Left kidney (tissue), 2 donors: ENCODE measurements around the gene WNT8B. TPM values are rescaled to one million over a fixed set of nuclear protein-coding genes. Genes with fewer than 3 reads are reported as not detected.

Source experiments
- DNase-seq: peaks from one replicate; pipeline ENCODE4 v3.0.0-alpha.2; 2013
- polyA plus RNA-seq: library from polyadenylated mRNA; unstranded; fragments of 120-200 nt; gene quantifications from one replicate; pipeline ENCODE4 v1.2.1, GENCODE V29; 2013; ENCODE audit not compliant: insufficient read length

Gene WNT8B
- polyA plus RNA-seq, 1 donor, result 0.85 TPM

DNA sequence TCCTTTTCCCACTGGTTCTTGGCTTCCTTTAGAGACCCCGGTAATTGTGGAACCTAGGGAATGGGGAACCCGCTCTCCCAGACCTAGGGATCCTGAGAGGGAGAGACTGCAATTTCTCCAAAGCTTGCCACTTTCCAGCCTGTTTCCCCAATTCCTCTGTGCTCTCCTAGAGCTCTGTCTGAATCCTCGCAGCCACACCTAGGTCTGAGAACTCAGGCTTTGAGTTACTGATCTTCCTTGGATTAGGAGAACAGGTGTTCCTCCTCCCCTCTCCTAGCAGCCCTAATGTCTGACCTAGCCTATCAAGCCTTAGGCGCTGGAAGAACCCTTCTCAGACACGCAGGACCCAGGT is 20.0 kb downstream of the WNT8B start:
- no peak for DNase-seq

DNA sequence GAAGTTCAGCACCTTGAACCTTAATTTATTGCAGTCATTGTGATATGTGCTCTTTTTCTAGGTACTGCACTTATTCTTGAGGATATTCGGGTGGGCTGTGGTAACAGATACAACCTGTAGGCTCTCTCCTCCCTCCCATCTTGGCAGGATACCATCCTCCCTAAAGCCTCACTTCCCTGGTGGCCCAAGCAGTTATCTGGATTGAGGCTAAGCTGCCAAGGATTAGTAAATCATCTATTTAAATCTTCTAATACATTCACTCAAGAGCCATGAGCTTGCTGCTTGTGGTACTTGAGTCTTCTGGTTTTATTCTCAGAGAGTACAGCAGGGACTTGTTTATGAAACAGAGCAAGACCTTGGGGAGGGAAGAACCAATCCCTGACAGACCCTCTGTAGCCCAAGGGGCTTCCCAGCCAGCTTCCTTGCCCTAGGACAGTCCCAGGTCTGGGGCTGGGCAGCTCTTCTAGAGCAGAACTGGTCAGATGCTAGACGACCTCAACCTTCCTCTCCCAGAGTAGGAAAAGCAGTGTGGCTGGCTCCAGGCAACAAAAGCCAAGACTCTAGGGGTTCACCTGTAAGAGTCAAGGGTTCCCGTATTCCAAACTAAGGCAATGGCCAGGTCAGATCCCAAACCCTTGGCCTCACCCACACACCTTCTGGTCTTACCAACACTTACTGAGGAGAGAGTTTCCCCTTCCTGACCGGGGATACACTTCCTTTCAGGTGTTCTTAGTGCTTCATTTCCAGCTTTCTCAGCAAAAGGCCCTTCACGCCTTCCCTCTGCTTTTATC is 21.3 kb downstream of the WNT8B start:
- DNase-seq, result no peak

DNA sequence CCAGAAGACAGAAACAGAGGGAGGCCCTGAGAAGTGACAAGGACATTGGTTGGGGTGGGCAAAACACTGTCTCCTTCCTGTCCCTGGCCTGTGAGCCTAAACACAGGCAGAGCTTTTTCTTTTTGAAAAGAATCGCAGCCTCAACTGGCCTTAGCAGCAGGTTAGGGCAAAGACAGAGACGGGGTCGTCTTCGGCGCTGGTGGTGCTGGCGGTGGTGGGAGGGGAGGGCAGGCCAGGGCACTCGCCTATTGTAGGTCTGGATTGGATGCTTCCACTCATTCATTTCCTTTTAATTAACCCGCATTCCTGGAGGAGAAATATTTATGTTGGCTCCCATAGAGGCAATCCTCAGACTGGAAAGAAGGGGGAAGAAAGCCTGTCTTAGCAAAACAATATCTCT is 22.6 kb downstream of the WNT8B start:
- no peak for DNase-seq

DNA sequence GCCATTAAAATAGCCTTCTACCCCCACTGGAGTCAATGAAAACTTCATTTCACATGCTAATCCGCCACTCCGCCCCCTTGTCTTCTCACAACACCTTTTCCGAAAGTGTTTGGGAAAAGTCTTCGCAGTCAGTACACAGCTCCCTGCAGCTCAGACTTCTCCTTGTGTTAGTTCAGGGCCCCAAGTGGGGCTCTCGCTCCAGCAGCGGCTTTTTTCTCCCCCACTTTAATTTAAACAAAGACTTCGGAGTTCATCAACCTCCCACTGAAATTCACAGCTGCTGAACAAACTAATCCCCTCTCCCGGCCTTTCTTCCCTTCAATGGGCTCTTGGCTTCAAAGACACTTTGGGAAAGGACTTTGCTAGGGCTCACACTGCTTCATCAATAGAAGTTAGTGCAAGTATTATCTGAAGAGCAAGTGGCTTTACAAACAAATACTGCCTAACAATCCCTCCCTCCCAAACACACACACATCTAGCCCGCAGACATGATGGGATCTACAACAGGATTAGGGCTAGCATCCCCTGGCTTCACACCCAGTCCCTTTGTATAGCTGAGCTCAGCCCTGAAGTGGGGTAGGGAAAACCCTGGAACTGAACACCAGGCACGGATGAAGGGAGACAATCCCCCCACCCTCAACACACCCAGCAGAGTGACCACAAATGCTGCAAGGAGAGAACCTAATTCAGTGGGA is 23.1 kb downstream of the WNT8B start:
- DNase-seq, result no peak

DNA sequence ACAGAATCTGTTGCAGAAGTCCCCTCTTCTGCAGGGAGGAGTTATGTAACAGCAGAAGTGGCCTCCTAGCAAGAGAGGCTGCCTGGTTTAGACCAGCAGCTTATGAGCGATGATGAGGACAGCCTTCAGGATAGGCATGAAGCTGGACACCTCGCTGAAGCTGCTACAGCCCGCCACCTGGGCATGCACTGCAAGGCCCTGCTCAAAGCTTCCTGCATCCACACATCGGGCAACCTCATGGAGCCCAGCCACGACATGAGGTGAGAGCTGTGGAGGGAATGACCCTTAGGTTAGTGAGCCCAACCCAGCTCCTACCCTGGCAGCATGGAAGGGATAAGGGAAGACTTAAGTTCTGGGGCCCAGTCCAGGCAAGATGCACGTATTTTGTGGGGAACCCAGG is 24.7 kb downstream of the WNT8B start:
- DNase-seq, result no peak

DNA sequence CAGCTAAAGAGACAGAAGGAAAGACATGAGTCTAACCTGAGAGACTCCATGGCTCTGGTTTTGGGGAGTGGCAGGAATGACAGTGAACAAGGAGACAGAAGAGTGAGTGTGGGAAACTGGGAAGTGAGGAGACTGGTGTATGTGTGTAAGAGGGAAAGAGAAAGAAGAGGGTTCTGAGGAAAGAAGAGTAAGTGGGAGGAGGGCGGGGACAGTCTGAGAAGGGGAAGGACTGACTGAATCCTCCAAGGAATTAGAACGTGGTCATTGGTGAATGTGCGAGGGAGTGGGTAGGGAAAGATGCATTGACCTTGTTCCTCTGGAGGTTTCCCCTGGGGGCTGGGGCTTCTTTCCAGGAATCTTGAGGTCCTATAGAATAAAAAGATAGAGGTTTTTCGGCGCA is 26.6 kb downstream of the WNT8B start:
- no peak for DNase-seq

DNA sequence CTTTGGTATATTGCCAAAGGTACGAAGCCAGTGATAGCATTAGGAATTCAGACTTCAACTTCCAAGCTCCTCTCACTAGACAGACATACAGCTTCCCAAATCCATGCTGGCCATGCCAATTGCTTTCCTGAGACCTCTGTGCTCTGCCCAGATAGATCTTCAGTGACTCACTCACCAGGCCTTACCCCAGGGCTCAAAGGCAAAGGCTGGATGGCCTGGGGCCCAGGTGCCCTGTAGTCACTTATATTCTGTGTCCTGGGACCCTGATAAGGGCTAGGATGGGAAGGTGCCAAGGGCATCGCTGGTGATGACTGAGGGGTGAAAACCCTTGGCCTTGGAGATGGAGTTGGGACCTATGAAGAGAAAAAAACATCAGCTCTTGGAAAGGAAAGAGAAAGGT is 27.7 kb downstream of the WNT8B start:
- no peak for DNase-seq

DNA sequence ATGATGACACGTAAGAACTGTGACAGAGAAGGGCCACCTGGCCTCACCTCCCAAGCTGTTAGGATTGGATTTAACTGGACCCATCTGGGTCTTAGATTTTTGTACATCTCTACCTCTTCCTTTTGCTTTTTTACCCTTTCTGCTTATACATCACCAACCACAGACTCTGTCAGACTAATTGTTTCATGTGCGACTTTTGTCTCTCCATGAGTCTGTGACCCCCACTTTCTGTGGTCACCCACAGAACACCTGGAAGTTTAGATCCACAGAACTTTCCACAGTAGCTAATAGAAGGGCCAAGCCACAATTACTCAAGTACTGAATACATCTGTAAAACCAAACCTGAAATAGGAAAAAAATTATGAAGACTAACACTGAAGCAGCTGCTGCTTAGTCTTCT is 33.8 kb downstream of the WNT8B start:
- DNase-seq, result no peak

DNA sequence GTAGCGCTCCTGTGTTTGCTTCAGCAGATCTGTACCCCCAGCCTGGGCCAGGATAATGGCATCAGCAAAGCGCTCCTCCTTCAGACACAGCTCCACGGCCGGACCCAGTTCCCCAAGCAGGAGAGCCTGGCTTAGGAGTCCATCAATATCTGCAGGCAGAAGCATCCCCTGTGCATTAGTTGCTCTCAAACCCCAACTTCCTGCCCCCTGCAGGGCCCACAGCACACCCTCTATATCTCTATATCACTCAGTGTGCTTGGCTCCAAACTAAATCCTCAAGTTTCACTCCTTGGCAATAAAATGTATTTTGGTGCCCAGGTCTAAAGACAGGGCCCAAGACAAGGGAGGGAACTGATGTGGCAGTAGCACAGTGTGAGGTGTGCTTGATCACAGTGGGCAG is 35.2 kb downstream of the WNT8B start:
- DNase-seq, result no peak

DNA sequence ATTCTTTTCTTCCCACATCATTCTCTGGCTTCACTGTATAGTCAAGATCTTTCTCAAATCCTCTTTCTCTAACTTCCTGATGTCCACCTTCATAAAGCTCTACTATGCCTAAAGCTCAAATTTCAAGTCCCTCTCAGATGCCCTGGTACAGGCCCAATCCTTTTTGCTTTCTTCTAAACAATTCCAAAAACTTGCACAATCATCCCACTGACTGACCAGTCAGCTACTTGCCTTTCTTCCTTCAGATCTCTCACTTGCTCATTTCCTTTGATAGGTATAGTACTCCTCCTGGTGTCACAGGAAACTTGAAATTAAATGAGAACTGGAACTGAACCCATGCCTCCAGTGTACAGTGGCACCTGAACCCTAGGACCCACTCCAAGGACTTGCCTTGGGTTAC is 38.6 kb downstream of the WNT8B start:
- no peak for DNase-seq

DNA sequence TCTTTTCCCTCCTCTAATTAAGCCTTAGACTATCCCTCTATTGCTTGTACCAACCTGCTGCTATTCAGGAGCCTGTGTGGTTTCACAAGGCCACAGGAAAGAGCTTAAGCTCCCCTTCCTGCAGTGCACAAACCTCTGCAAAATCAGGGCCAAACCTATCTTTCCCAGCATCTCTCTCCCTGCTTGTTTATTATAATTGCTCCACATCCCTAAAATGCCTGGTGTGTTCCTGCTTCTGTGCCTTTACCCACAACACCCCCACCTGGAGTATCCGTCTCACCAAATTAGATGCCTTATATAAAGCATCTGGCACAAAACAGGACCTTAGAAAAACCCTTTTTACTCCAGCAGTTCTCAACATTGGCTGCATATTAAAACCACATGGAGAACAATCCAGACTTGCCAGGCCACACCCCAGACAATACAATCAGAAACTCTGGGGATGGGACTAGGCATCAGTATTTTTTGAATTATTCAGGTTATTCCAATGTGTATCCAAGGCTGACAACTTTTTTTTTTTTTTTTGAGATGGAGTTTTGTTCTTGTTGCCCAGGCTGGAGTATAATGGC is 40.2 kb downstream of the WNT8B start:
- no peak for DNase-seq

DNA sequence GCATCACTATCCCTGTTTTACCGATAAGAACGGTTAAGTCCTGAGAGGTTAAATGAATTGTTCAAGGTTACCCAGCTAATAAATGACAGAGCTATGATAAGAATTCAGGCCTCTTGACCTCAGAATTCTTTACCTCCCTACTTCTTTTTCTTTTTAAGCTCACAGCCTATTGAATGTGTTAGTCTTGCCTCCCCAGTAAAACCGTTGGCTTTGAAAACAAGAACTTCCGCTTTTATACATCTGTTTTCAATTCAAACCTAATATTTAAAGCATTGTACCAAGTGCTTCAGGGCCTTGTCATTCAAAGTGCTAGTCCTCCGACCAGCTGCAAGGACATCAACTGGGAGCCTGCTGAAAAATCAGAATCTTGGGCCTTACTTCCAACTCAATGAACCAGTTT is 41.3 kb downstream of the WNT8B start:
- no peak for DNase-seq

DNA sequence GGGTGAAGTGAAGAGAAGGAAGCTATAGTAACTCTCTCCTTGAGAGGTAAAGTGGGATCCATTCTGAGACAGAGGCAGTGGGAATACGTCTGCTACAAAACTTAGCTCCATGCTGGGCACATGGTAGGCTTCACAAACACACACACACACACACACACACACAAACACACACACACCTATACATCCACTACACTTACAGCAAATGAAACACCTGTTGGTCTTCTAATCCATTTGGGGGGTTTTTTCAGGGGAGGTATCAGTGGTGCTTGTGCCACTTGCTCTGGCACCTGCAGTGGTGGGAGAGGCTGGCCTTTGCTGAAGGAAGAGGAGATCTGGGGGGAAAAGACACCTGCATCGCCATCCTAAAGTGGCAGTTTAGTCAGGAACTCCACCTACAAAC is 42.4 kb downstream of the WNT8B start:
- DNase-seq, result no peak

DNA sequence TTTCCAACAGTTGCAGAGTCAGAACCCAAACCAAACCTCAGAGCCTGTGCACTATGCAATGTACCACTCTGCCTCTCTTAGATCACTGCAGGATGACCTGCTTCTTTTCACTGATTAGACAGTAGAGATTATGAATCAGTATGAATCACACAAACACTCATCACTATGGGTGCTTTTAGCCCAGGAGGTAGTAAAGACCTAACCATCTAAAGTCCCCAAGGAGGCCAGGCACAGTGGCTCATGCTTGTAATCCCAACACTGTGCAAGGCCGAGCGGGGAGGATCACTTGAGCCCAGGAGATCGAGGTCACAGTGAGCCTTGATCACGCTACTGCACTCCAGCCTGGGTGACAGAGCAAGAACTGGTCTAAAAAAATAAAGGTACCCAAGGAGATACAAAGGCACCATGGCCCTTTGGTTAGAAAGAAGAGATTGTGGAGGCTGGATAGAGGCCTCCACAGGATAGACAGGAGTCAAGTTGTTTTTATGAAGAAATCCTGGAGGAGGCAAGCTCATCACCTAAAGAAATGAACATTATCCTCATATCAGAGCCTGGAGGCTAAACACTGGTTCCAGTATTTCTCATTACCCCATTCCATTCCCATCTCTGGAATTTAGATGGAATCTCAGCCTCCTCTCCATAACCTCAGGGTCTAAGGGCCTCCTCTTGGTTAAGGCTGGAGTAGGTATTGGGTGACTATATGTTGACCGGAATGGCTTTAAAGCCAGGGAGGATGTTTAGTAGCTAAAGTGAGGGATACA is 44.0 kb downstream of the WNT8B start:
- DNase-seq, result no peak

DNA sequence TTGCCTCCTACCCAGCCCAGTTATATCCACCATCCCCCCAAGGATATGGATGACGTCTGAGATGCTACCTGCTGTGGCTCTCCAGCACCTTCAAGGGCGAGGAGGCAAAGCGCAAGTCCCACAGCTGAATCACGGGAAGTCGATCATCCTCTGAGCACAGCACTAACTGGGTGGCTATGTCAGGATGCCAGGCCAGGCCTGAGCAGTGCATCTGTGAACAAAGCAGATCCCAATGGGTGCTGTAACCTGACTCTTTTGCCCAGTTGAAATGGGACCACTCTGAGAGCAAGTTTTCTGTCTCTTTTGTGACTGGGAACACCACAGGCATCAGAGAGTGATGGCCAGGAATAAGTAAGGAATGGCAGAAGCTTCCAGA is 44.5 kb downstream of the WNT8B start:
- no peak for DNase-seq

DNA sequence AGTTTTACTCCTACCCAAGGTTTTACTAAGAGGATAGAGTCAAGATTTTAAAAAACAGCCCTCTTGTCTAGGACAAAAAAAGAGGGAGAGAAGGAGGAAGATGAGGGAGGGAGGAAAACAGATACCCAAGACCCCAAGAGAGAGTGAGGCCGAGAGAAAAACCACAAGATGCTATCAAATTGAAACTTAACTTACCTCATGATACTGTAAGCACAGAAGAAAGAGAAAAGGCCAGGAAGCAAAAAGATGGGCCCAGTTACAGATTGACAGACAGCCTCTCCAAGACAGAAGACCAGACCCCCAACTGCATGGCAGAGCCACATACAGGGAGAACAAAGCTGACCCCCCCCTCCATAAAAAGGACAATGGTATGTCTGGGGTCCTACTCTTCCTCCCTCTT is 45.5 kb downstream of the WNT8B start:
- DNase-seq, result no peak

DNA sequence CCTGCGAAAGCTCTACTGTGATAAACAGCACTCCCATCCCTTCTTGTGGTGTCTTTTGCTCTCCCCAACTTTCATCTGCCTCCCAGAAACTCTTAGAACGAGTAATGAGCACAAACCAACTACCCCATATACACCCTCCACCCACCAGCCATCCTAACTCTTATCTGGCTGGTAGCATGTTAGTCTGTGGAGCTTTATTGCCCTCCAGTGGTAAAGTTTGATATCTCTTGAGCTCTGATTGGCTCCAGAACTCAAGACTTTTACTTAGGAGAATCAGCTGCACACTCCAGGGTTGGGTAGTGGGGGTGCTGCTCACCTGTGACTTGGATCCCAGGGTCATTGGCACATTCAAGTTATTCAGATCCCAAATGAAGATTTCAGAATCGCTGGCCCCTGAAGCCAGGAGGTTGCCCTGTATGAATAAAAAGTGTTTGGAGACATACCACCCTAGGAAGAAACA is 45.9 kb downstream of the WNT8B start:
- DNase-seq, result no peak

DNA sequence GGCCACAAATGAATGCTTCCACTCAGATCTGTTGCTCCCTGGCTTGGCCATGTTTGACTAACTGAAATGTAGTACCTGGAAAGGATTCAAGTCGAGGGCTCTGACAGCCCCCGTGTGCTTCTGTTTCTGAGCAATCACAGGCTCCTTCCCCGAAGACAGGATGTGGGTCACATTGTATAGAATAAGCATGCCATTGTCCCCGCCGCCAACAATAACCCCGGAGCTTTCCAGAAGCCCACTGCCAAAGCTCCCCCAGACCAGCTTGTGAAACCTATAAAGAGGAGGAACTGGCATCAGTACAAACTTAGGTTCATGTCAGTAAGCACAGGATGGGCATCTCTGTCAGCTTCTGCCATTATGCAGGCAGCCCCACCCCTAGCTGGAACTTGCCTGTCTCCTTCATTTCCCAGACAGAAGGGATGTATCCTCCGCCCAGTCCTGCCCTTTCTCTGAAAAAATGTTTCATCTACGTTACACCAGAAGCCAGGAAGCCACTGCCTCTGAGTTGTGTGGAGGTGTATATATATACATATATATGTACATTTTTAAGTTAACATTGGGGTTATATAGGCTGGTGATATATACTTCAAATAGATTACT is 46.5 kb downstream of the WNT8B start:
- DNase-seq, result no peak

DNA sequence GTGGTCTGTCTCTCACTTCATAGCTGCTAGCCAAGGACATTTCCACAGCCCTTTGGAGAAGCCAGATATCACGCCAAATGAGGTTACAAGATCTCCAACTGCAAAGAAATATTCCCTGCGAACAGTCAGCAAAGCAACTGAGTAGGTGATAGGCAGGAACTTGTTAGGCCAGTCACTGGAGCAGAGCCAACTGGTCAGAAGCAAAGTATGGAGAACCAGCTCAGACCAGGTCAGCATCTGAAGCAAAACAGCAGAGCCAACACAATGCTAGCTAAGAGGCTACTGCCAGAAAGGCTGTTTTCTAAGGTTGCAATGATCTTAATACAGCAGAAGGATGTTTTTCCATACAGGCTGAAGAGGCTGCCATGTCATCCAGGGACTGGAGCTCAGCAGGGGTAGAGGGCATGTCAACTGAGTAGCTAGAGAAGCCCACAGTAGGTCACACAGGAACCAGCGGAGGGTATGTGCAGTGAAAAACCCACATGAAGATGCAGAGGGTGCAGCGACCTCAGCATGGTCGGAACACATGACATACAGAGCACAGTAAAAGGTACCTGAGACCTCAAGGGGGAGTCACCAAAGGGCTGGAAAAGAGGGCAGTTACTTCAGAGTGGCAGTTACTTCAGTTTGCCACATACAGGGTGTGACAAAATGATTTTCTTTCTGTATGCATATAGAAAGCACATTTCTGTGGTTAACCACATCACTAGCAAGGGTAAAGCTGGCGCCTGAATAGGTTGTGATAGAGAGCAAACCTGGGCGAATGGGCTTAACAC is 47.9 kb downstream of the WNT8B start:
- no peak for DNase-seq

DNA sequence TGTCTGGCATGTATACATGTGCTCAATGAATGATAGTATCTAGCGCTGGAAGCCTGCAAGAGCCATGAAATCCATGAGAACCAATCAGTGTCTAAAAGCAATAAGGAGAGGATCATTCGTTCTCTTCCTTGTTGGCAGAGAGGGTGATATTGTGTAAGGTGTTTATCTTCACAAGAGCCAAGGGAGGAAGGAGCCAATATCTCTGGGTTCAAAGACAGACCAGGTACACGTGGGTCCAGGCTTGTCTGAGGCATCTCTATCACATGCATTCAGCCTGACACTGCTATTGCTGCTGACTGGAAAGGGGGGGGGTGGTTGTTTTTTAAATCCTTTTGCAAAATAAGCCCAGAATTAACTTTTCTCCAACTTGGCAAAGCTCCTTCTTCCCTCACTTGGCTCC is 52.8 kb downstream of the WNT8B start:
- DNase-seq, result no peak

DNA sequence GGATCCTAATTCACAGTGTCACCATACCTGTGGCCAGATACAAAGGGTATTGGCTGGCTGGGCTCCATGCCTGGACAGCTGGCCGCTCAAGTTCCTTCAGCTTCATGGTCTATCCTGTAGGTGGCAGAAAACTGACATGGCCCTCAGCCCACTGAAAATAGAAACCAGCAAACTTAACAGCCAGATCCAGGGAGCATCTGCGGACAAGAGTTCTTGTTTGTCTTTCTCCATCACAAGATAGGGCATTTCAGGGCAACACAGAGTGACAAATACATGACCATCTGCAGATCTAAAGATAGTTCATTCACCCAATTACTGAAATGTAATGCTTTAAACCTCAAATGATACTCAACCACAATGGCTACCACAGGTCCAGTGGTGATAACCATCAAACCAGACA is 54.0 kb downstream of the WNT8B start:
- no peak for DNase-seq

DNA sequence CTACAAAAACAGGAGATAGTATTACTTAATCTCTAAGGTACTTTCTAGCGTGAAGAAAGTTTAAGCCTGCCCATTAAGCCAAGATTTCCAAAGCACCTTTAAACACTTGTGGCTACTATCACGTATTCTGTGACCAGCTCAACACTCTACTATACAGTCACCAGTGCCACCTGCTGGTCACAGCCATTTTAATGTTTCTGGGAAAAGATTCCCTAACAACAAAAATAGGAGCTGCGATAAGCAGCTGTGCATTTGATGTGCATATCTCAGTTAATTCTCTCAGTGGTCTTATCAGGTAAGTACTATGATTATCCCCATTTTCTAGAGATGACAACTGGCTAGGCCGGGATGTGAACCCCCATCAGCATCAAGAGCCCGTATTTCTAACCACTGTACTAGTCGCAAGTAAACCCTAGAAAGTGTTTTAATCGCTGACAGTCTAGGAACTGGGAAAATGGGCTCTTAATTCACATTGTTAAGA is 56.0 kb downstream of the WNT8B start:
- peak; percentile 84 for DNase-seq
